HFFc6 (cell line): Measurements from ENCODE around the gene PRCD. TPM values are rescaled to one million over a fixed set of nuclear protein-coding genes. Genes with fewer than 3 reads are reported as not detected.

Experiments used
- DNase-seq: peaks from one replicate; pipeline ENCODE4 v3.0.0-alpha.2; 2018
- H3K27ac Mint-ChIP-seq: 2 replicates; pipeline ENCODE4 v1.8.0; 2020; ENCODE audit warnings: mild to moderate bottlenecking, mixed read lengths
- H3K27me3 Mint-ChIP-seq: 2 replicates; pipeline ENCODE4 v1.8.0; 2021; ENCODE audit warnings: mild to moderate bottlenecking, moderate library complexity, mixed read lengths; ENCODE audit not compliant: insufficient read depth
- H3K36me3 Mint-ChIP-seq: 2 replicates; pipeline ENCODE4 v1.8.0; 2021; ENCODE audit warnings: low read depth, mixed read lengths
- H3K4me1 Mint-ChIP-seq: 2 replicates; pipeline ENCODE4 v1.8.0; 2020; ENCODE audit warnings: low read depth, mixed read lengths
- H3K4me3 Mint-ChIP-seq: 2 replicates; pipeline ENCODE4 v1.8.0; 2020; ENCODE audit warnings: mild to moderate bottlenecking, moderate library complexity, mixed read lengths
- H3K9me3 Mint-ChIP-seq: 2 replicates; pipeline ENCODE4 v1.8.0; 2020; ENCODE audit warnings: mild to moderate bottlenecking, mixed read lengths
- CTCF ChIP-seq: fragments of 200-600 bp; sonication (generic); IDR thresholded peaks from 2 replicates; pipeline ENCODE4 v1.5.0; 2021; ENCODE audit warnings: antibody characterized with exemption, mild to moderate bottlenecking
- total RNA-seq, 6 experiments: library from RNA; stranded (reverse); fragmentation: NEBNext Ultra II Directional; extraction: Animal tissue kit (Norgen Biotek cat#: 25700); gene quantifications; 2 replicates in 1 of 6; 3 replicates in 5 of 6; pipeline ENCODE4 v1.2.3, GENCODE V29; 2021

The PRCD gene
- total RNA-seq, 6 experiments from 2014 or later: not detected

DNA sequence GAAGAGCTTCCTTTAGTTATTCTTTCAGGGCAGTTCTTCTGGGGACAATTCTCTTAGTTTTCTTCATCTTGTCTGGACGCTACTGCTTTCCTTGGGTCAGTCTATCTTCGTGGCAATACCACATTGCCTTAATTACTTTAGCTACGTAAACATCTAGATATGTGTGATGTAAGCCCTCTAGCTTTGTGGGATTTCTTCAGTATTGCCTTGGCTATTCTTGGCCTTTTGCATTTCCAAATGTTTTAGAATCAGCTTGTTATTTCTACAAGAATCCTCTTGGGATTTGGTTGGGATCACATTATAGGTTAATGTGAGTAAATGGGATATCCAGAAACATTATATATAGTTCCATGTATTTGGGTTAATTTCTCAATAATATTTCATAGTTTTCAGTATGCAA, 54.8 kb downstream of the PRCD start:
- no peak for TF ChIP-seq CTCF
- H3K36me3 Mint-ChIP-seq: no peaks in the 10 kb centered on the region
- H3K27ac Mint-ChIP-seq: no peak overlapping the region
- H3K9me3 Mint-ChIP-seq: no peaks in the 10 kb centered on the region
- peaks cover 7% of the 10 kb centered on the region for H3K27me3 Mint-ChIP-seq
- no peak overlapping the region for H3K4me3 Mint-ChIP-seq
- no peak for DNase-seq
- H3K4me1 Mint-ChIP-seq: peaks cover 20% of the 10 kb centered on the region

Other genes starting within 250 kb of the PRCD start
- gene QRICH2, start 231.8 kb upstream of the PRCD start, total RNA-seq: 1 to 10 TPM; 1.2 to 2.3 (median 1.4) TPM
- gene PRPSAP1, start 186.1 kb upstream of the PRCD start, total RNA-seq: 10 to 100 TPM; 32.6 to 37.4 (median 35.1) TPM
- gene SPHK1, start 155.4 kb upstream of the PRCD start, total RNA-seq: 10 to 100 TPM; 53.9 to 68.1 (median 55.7) TPM
- 10 to 100 TPM; 24.3 to 26.0 (median 24.5) TPM for gene UBE2O, start 86.9 kb upstream of the PRCD start, total RNA-seq
- gene AANAT, start 72.4 kb upstream of the PRCD start, total RNA-seq: under 1 TPM in 1 of 6 experiments, not detected in 5; 0.21 TPM
- gene RHBDF2, start 38.6 kb upstream of the PRCD start, total RNA-seq: 10 to 100 TPM in 2 of 6 experiments, 1 to 10 TPM in 4; 7.1 to 13.1 (median 9.4) TPM
- gene CYGB, start 2.3 kb upstream of the PRCD start, total RNA-seq: under 1 TPM; 0.26 to 0.66 (median 0.33) TPM
- gene ST6GALNAC2, start 45.8 kb downstream of the PRCD start, total RNA-seq: under 1 TPM in 5 of 6 experiments, not detected in 1; 0.20 to 0.71 (median 0.34) TPM
- not detected for gene ST6GALNAC1, start 103.7 kb downstream of the PRCD start, total RNA-seq
- 100 to 1,000 TPM; 180 to 259 (median 192) TPM for gene MXRA7, start 170.9 kb downstream of the PRCD start, total RNA-seq
- 10 to 100 TPM; 32.9 to 44.3 (median 37.3) TPM for gene JMJD6, start 186.6 kb downstream of the PRCD start, total RNA-seq
- gene METTL23, start 186.8 kb downstream of the PRCD start, total RNA-seq: 10 to 100 TPM; 30.1 to 32.8 (median 31.1) TPM
- 100 to 1,000 TPM; 179 to 220 (median 215) TPM for gene SRSF2, start 197.3 kb downstream of the PRCD start, total RNA-seq
- 10 to 100 TPM; 16.1 to 23.4 (median 20.7) TPM for gene MFSD11, start 198.1 kb downstream of the PRCD start, total RNA-seq